ENCODE measurements around the gene CALM3. TPM values are rescaled to one million over a fixed set of nuclear protein-coding genes. Genes with fewer than 3 reads are reported as not detected.

CALM3 gene
- total and polyA plus RNA-seq, 2 experiments from 2014 or later, result 148 to 215 TPM

DNA sequence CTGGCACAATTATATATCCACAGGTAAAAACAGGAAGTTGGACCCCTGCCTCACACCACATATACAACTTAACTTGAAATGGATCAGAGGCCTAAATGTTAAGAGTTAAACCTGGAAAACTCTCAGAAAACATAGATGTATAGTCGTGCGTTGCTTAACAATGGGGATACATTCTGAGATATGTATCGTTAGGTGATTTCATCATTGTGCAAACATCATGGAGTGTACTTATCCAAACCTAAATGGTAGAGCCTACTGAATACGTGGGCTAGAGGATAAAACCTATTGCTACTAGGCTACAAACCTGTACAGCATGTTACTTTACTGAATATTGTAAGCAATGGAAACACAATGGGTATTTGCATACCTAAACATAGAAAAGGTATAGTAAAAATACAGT, 14.8 kb upstream of the CALM3 start:
- Histone ChIP-seq H4K20me1 (replicated peaks; ENCODE audit: insufficient read depth) (no peaks in the 10 kb centered on the region), H3K27me3 (ENCODE audit: insufficient read depth) (no peaks in the 10 kb centered on the region), H3K36me3 (ENCODE audit: insufficient read depth) (no peaks in the 10 kb centered on the region), H3K4me2 (no peak overlapping the region), H3K4me3 (no peak overlapping the region), H2AFZ (no peak overlapping the region), H3K27ac (ENCODE audit: low read depth) (no peak overlapping the region), H3K9me2 (ENCODE audit: insufficient read depth) (0 out of 2 replicates have a peak, but pooled peaks cover 3% of the 10 kb centered on the region), H3K4me1 (ENCODE audit: insufficient read depth) (no peaks in the 10 kb centered on the region), H3F3A (replicated peaks; ENCODE audit: low read depth) (no peaks in the 10 kb centered on the region), H3K79me2 (replicated peaks; ENCODE audit: insufficient read depth) (no peaks in the 10 kb centered on the region)
- Mint-ChIP-seq H3K36me3 (ENCODE audit: low read depth) (no peaks in the 10 kb centered on the region), H3K4me1 (no peaks in the 10 kb centered on the region), H3K27me3 (ENCODE audit: insufficient read depth, low read depth, poor library complexity) (peaks cover 2% of the 10 kb centered on the region), H3K4me3 (no peak overlapping the region), H3K9me3 (no peaks in the 10 kb centered on the region; the same call in 2 of the 3 replicates), H3K27ac (no peak overlapping the region)
- TF ChIP-seq EZH2 (IDR thresholded peaks at IDR 0.05; ENCODE audit: low read depth, unreplicated experiment) (no peak), EZH2phosphoT487 (IDR thresholded peaks at IDR 0.05; ENCODE audit: unreplicated experiment) (no peak), ZNF331 (CRISPR knock-in tag; IDR thresholded peaks at IDR 0.05; ENCODE audit: low read depth) (no peak), CREB1 (CRISPR knock-in tag; IDR thresholded peaks at IDR 0.05; ENCODE audit: low read depth) (no peak), JUNB (IDR thresholded peaks at IDR 0.05; ENCODE audit: unreplicated experiment) (no peak), STAT1 (IDR thresholded peaks at IDR 0.05; ENCODE audit: unreplicated experiment) (no peak), POLR2AphosphoS5 (IDR thresholded peaks at IDR 0.05; ENCODE audit: low read depth) (no peak), ZNF114 (CRISPR knock-in tag; IDR thresholded peaks at IDR 0.05) (no peak)
- TF ChIP-seq, protein P1, sequence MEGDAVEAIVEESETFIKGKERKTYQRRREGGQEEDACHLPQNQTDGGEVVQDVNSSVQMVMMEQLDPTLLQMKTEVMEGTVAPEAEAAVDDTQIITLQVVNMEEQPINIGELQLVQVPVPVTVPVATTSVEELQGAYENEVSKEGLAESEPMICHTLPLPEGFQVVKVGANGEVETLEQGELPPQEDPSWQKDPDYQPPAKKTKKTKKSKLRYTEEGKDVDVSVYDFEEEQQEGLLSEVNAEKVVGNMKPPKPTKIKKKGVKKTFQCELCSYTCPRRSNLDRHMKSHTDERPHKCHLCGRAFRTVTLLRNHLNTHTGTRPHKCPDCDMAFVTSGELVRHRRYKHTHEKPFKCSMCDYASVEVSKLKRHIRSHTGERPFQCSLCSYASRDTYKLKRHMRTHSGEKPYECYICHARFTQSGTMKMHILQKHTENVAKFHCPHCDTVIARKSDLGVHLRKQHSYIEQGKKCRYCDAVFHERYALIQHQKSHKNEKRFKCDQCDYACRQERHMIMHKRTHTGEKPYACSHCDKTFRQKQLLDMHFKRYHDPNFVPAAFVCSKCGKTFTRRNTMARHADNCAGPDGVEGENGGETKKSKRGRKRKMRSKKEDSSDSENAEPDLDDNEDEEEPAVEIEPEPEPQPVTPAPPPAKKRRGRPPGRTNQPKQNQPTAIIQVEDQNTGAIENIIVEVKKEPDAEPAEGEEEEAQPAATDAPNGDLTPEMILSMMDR (conservative IDR thresholded peaks at IDR 0.05; ENCODE audit: low read depth in 2 of 2), result no peak
- TF ChIP-seq, protein P2, sequence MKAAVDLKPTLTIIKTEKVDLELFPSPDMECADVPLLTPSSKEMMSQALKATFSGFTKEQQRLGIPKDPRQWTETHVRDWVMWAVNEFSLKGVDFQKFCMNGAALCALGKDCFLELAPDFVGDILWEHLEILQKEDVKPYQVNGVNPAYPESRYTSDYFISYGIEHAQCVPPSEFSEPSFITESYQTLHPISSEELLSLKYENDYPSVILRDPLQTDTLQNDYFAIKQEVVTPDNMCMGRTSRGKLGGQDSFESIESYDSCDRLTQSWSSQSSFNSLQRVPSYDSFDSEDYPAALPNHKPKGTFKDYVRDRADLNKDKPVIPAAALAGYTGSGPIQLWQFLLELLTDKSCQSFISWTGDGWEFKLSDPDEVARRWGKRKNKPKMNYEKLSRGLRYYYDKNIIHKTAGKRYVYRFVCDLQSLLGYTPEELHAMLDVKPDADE (IDR thresholded peaks at IDR 0.05), result no peak
- ATAC-seq (no peak), DNase-seq (ENCODE audit: low spot score) (no peak)

DNA sequence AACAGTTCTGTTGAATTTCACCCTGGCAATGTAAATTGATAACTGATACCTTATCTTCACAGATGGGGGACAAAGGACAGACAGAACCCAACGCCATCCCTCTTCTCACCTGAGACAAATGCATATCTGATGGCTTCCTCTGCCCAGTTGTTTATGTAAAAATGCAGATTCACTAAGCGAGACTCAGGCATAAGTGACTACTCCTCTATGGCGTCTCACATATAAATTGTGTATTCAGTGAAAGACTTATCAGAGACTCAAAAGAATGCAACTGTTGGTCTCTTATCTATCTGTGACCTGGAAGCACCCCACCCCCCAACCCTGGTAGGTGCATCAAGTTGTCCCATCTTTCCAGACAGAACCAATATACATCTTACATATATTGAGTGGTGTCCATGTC, 13.3 kb upstream of the CALM3 start:
- H3K4me3 Mint-ChIP-seq, result no peak overlapping the region

More for the DNA sequence above, 13.3 kb upstream of the CALM3 start:
- H3K27me3 ChIP-seq (ENCODE audit: insufficient read depth), result no peaks in the 10 kb centered on the region
- H3K4me3 ChIP-seq, result no peak overlapping the region
- no peak overlapping the region for H3K27ac Mint-ChIP-seq
- H2AFZ ChIP-seq, result no peak overlapping the region
- H3K4me1 ChIP-seq (ENCODE audit: insufficient read depth), result no peaks in the 10 kb centered on the region
- DNase-seq (ENCODE audit: low spot score), result no peak
- H3K36me3 ChIP-seq (ENCODE audit: insufficient read depth), result no peaks in the 10 kb centered on the region
- no peaks in the 10 kb centered on the region for H3K36me3 Mint-ChIP-seq (ENCODE audit: low read depth)
- no peak overlapping the region for H3K27ac ChIP-seq (ENCODE audit: low read depth)
- H4K20me1 ChIP-seq (replicated peaks; ENCODE audit: insufficient read depth), result no peaks in the 10 kb centered on the region
- TF ChIP-seq EZH2phosphoT487 (IDR thresholded peaks at IDR 0.05; ENCODE audit: unreplicated experiment), result no peak
- no peak for TF ChIP-seq ZNF114 (CRISPR knock-in tag; IDR thresholded peaks at IDR 0.05)
- TF ChIP-seq, protein P2 (IDR thresholded peaks at IDR 0.05), result no peak
- TF ChIP-seq EZH2 (IDR thresholded peaks at IDR 0.05; ENCODE audit: low read depth, unreplicated experiment), result no peak
- TF ChIP-seq POLR2AphosphoS5 (IDR thresholded peaks at IDR 0.05; ENCODE audit: low read depth), result no peak
- TF ChIP-seq, protein P1 (conservative IDR thresholded peaks at IDR 0.05; ENCODE audit: low read depth in 2 of 2), result no peak
- TF ChIP-seq STAT1 (IDR thresholded peaks at IDR 0.05; ENCODE audit: unreplicated experiment), result no peak
- H3K9me2 ChIP-seq (ENCODE audit: insufficient read depth), result 0 out of 2 replicates have a peak, but pooled peaks cover 3% of the 10 kb centered on the region
- no peaks in the 10 kb centered on the region; the same call in 2 of the 3 replicates for H3K4me1 Mint-ChIP-seq
- H3F3A ChIP-seq (replicated peaks; ENCODE audit: low read depth), result no peaks in the 10 kb centered on the region
- peaks cover 2% of the 10 kb centered on the region for H3K27me3 Mint-ChIP-seq (ENCODE audit: insufficient read depth, low read depth, poor library complexity)
- no peaks in the 10 kb centered on the region; the same call in 2 of the 3 replicates for H3K9me3 Mint-ChIP-seq
- no peak overlapping the region for H3K4me2 ChIP-seq
- no peak for ATAC-seq
- H3K79me2 ChIP-seq (replicated peaks; ENCODE audit: insufficient read depth), result no peaks in the 10 kb centered on the region

All from GM23338 (cell line).